ENCODE data around the gene MAPK8IP1. TPM values are rescaled to one million over a fixed set of nuclear protein-coding genes. Genes with fewer than 3 reads are reported as not detected.
"Not testable (repeated sequence)": the region's sequence is repeated elsewhere in the genome, so short reads cannot be mapped to it uniquely, and the experiment has no call there.

The MAPK8IP1 gene
- total RNA-seq, 1 experiment from 2014 or later, result 14.2 TPM

GRCh38 chr11:45894555-45895247 is 9.2 kb downstream of the MAPK8IP1 start:
- DNase-seq, result no peak
- H3K4me1 ChIP-seq, result peaks cover 26% of the 10 kb centered on the region

GRCh38 chr11:45895553-45896259 is 10.3 kb downstream of the MAPK8IP1 start:
- H3K36me3 ChIP-seq, result no peaks in the 10 kb centered on the region
- H3K27ac ChIP-seq, result no peak overlapping the region
- H3K27me3 ChIP-seq, result peaks cover 16% of the 10 kb centered on the region; the same call in 1 of the 2 replicates
- DNase-seq, result no peak
- H3K4me3 ChIP-seq, result no peak overlapping the region
- no peaks in the 10 kb centered on the region for H3K9me3 ChIP-seq (replicated peaks)
- peaks cover 26% of the 10 kb centered on the region for H3K4me1 ChIP-seq

More at GRCh38 chr11:45894555-45895247, 9.2 kb downstream of the MAPK8IP1 start:
- Histone ChIP-seq H3K27me3 (peaks cover 16% of the 10 kb centered on the region; the same call in 1 of the 2 replicates), H3K36me3 (no peaks in the 10 kb centered on the region), H3K9me3 (replicated peaks) (no peaks in the 10 kb centered on the region), H3K27ac (no peak overlapping the region), H3K4me3 (no peak overlapping the region)

- H3K27ac ChIP-seq, result no peak overlapping the region
- H3K9me3 ChIP-seq (replicated peaks), result no peaks in the 10 kb centered on the region
- peaks cover 10% of the 10 kb centered on the region; the same call in 1 of the 2 replicates for H3K27me3 ChIP-seq
- DNase-seq, result peak; percentile 85 to 88
- no peak overlapping the region; the same call in 1 of the 2 replicates for H3K4me3 ChIP-seq
- H3K4me1 ChIP-seq, result peaks cover 30% of the 10 kb centered on the region
- no peaks in the 10 kb centered on the region for H3K36me3 ChIP-seq
Observed at GRCh38 chr11:45896422-45896984, 11.1 kb downstream of the MAPK8IP1 start.

GRCh38 chr11:45897556-45897955 is 12.1 kb downstream of the MAPK8IP1 start:
- H3K9me3 ChIP-seq (replicated peaks), result no peaks in the 10 kb centered on the region
- no peak for DNase-seq
- H3K36me3 ChIP-seq, result no peaks in the 10 kb centered on the region
- no peak overlapping the region for H3K4me3 ChIP-seq
- H3K27ac ChIP-seq, result no peak overlapping the region
- H3K27me3 ChIP-seq, result peaks cover 6% of the 10 kb centered on the region; the same call in 1 of the 2 replicates
- peaks cover 33% of the 10 kb centered on the region for H3K4me1 ChIP-seq

GRCh38 chr11:45899086-45899447 is 13.6 kb downstream of the MAPK8IP1 start:
- H3K27ac ChIP-seq, result no peak overlapping the region
- H3K27me3 ChIP-seq, result no peaks in the 10 kb centered on the region
- no peaks in the 10 kb centered on the region for H3K36me3 ChIP-seq
- DNase-seq, result no peak
- no peaks in the 10 kb centered on the region for H3K9me3 ChIP-seq (replicated peaks)
- peaks cover 33% of the 10 kb centered on the region for H3K4me1 ChIP-seq
- peak overlapping the region; percentile 68 for H3K4me3 ChIP-seq

GRCh38 chr11:45899448-45900174 is 14.2 kb downstream of the MAPK8IP1 start:
- peaks cover 33% of the 10 kb centered on the region for H3K4me1 ChIP-seq
- H3K27ac ChIP-seq, result peak overlapping the region; percentile 72
- no peaks in the 10 kb centered on the region for H3K36me3 ChIP-seq
- H3K27me3 ChIP-seq, result no peaks in the 10 kb centered on the region
- DNase-seq, result peak; percentile 95 to 97
- no peaks in the 10 kb centered on the region for H3K9me3 ChIP-seq (replicated peaks)
- peak overlapping the region; percentile 68 for H3K4me3 ChIP-seq

GRCh38 chr11:45900175-45900800 is 14.8 kb downstream of the MAPK8IP1 start:
- H3K27ac ChIP-seq; H3K9me3 ChIP-seq (replicated peaks); H3K27me3 ChIP-seq; H3K36me3 ChIP-seq: not testable (repeated sequence)
- H3K4me1 ChIP-seq, result peaks cover 33% of the 10 kb centered on the region
- peak in 1 of 2 experiments; percentile 37 for DNase-seq
- H3K4me3 ChIP-seq, result peak overlapping the region; percentile 68

- H3K27ac ChIP-seq, result no peak overlapping the region
- H3K27me3 ChIP-seq, result no peaks in the 10 kb centered on the region
- H3K36me3 ChIP-seq, result no peaks in the 10 kb centered on the region
- DNase-seq, result peak; percentile 34 to 52
- H3K9me3 ChIP-seq (replicated peaks), result no peaks in the 10 kb centered on the region
- peak overlapping the region; percentile 68 for H3K4me3 ChIP-seq
- H3K4me1 ChIP-seq, result peaks cover 28% of the 10 kb centered on the region
Observed at GRCh38 chr11:45900916-45901617, 15.6 kb downstream of the MAPK8IP1 start.

GRCh38 chr11:45901626-45902025 is 16.2 kb downstream of the MAPK8IP1 start:
- Histone ChIP-seq H3K4me3 (no peak overlapping the region; the same call in 1 of the 2 replicates), H3K36me3 (no peaks in the 10 kb centered on the region), H3K27ac (no peak overlapping the region), H3K9me3 (replicated peaks) (no peaks in the 10 kb centered on the region), H3K4me1 (peaks cover 24% of the 10 kb centered on the region), H3K27me3 (no peaks in the 10 kb centered on the region)
- DNase-seq, result no peak

- no peaks in the 10 kb centered on the region for H3K27me3 ChIP-seq
- no peaks in the 10 kb centered on the region for H3K36me3 ChIP-seq
- no peak overlapping the region for H3K27ac ChIP-seq
- H3K4me3 ChIP-seq, result no peak overlapping the region
- H3K9me3 ChIP-seq (replicated peaks), result no peaks in the 10 kb centered on the region
- H3K4me1 ChIP-seq, result peaks cover 17% of the 10 kb centered on the region
- no peak for DNase-seq
Observed at GRCh38 chr11:45902452-45903380, 17.3 kb downstream of the MAPK8IP1 start.

GRCh38 chr11:45904309-45904915 is 19.0 kb downstream of the MAPK8IP1 start:
- H3K27ac ChIP-seq, result no peak overlapping the region
- H3K36me3 ChIP-seq, result no peaks in the 10 kb centered on the region

GRCh38 chr11:45905095-45905494 is 19.6 kb downstream of the MAPK8IP1 start:
- Histone ChIP-seq H3K4me1 (peaks cover 7% of the 10 kb centered on the region; the same call in 1 of the 2 replicates), H3K36me3 (no peaks in the 10 kb centered on the region), H3K9me3 (replicated peaks) (no peaks in the 10 kb centered on the region), H3K27ac (no peak overlapping the region), H3K4me3 (no peak overlapping the region), H3K27me3 (no peaks in the 10 kb centered on the region)
- DNase-seq, result no peak

More at GRCh38 chr11:45904309-45904915, 19.0 kb downstream of the MAPK8IP1 start:
- peaks cover 7% of the 10 kb centered on the region; the same call in 1 of the 2 replicates for H3K4me1 ChIP-seq
- no peak overlapping the region for H3K4me3 ChIP-seq
- H3K27me3 ChIP-seq, result no peaks in the 10 kb centered on the region
- H3K9me3 ChIP-seq (replicated peaks), result no peaks in the 10 kb centered on the region
- no peak for DNase-seq

- not testable (repeated sequence) for H3K9me3 ChIP-seq (replicated peaks); H3K4me3 ChIP-seq; H3K4me1 ChIP-seq; H3K36me3 ChIP-seq; H3K27me3 ChIP-seq; DNase-seq; H3K27ac ChIP-seq
Observed at GRCh38 chr11:45905576-45905975, 20.1 kb downstream of the MAPK8IP1 start.
